ENCODE results near the gene ZDHHC8. TPM values are rescaled to one million over a fixed set of nuclear protein-coding genes. Genes with fewer than 3 reads are reported as not detected.

ZDHHC8 gene
- polyA plus RNA-seq, 2 of the 4 experiments (the other 2 are of a cell fraction), result 5.3 to 28.1 TPM

DNA sequence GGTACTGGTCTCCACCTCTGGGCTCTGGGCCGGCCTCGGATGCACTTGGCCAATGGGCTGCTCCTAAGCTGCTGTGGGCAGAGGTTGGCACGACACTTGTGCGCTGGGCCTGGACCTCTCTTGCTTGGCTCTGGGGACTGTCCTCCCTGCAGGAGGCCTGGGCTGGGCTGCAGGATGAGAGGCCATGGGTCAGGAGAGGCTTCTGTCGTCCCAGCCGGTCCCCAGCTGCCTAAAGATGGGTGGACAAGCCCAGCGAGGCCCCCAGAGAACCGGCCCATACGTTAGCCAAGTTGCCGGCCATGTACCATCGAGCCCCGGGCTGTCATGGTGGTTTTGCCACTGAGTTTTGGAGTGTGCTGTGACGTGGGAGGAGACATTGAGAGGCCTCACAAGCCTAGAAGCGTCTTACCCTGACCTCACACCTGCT lies 20.9 kb downstream of the ZDHHC8 start:
- ChIA-PET CTCF (interaction anchor here (7.1 kb wide), 1 partner anchor 134 kb away, joined by 92 read pairs; no protein-coding TSS in a partner anchor), POLR2A (no interaction called here)
- Histone ChIP-seq H3K4me3 (no peak overlapping the region), H3K9me3 (no peaks in the 10 kb centered on the region), H3K4me1 (no peaks in the 10 kb centered on the region), H3K27ac (no peak overlapping the region), H3K4me2 (no peak overlapping the region)
- DNase-seq (ENCODE audit: low read depth in 1 of 2, low spot score in 1 of 2) (no peak), FAIRE-seq (no peak), ATAC-seq (no peak)
- TF ChIP-seq PHF8 (IDR thresholded peaks at IDR 0.05; ENCODE audit: borderline replicate concordance, low read depth) (no peak), POLR2AphosphoS2 (conservative IDR thresholded peaks at IDR 0.05; ENCODE audit: low read length) (no peak), TFCP2L1 (CRISPR knock-in tag; IDR thresholded peaks at IDR 0.05) (no peak), KDM5A (IDR thresholded peaks at IDR 0.05) (no peak), CEBPB (IDR thresholded peaks at IDR 0.05) (no peak), HOXA7 (CRISPR knock-in tag; IDR thresholded peaks at IDR 0.05) (no peak)
- 74% methylated on average over 5 of the region's 14 CpGs for WGBS (ENCODE audit: missing lambda C conversion rate)

DNA sequence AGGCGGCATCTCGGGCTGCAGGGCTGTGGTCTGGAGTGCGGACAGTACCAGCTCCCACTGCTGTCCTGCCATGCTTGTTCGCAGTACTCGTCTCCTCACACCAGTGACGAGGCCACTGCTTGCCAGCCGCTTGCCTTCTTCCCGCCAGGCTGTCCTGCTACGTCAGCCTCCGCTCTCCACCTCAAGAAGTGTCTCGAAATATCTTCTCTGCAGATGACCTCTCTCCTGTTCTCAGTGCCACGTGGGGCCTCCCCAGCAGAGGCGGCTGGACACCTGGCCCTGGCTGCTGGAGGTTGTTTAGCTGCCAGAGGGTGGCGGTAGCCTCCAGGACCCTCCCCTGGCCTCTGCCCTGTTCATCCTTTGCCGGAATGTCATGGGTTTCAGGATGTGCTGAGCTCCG lies 22.3 kb downstream of the ZDHHC8 start:
- Histone ChIP-seq H3K27ac (no peak overlapping the region), H3K9me3 (no peaks in the 10 kb centered on the region), H3K4me1 (no peaks in the 10 kb centered on the region), H3K4me2 (no peak overlapping the region), H3K4me3 (no peak overlapping the region)
- WGBS (ENCODE audit: missing lambda C conversion rate), result 90% methylated on average over 8 of the region's 16 CpGs
- ATAC-seq (no peak), DNase-seq (ENCODE audit: low read depth in 1 of 2, low spot score in 1 of 2) (no peak), FAIRE-seq (no peak)
- TF ChIP-seq RAD21 (conservative IDR thresholded peaks at IDR 0.05 in 1 of 2, IDR thresholded peaks at IDR 0.05 in 1 of 2), result no peak
- TF ChIP-seq EHF (CRISPR knock-in tag; IDR thresholded peaks at IDR 0.05), result no peak
- TF ChIP-seq, protein P1, sequence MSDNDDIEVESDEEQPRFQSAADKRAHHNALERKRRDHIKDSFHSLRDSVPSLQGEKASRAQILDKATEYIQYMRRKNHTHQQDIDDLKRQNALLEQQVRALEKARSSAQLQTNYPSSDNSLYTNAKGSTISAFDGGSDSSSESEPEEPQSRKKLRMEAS (IDR thresholded peaks at IDR 0.05), result no peak
- ChIA-PET POLR2A (no interaction called here), CTCF (interaction anchor here (0.6 to 7.1 kb wide), 7 partner anchors 10 to 159 kb away, joined by 3 to 92 read pairs (median 3); no protein-coding TSS in a partner anchor)

DNA sequence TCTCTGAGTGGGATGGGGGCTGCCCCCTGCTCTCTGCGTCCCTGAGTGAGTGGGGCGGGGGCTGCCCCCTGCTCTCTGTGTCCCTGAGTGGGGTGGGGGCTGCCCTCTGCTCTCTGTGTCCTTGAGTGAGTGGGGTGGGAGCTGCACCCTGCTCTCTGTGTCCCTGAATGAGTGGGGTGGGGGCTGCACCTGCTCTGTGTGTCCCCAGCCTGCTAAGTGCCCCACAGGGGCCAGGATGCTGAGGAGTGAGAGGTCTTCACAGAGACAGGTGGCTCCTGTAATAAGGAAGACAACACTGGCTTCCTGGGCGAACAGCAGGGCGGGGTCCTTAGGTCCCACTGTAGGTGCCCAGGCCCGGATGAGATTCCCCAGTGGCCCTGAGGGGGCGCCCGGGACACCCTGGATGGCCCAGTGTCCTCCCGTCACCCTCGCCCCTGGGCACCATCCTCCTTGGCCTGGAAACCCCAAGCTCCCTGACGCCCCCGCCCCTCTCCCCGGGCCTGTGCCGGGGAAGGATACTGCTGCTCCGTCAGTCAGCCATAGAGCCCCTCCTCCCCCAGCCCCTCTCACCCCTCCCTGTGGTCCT lies 23.1 kb downstream of the ZDHHC8 start:
- WGBS (ENCODE audit: missing lambda C conversion rate), result 45% methylated on average over 5 of the region's 14 CpGs
- no peak for FAIRE-seq
- TF ChIP-seq, protein P2, sequence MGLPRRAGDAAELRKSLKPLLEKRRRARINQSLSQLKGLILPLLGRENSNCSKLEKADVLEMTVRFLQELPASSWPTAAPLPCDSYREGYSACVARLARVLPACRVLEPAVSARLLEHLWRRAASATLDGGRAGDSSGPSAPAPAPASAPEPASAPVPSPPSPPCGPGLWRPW (IDR thresholded peaks at IDR 0.05), result no peak
- TF ChIP-seq, protein P3, sequence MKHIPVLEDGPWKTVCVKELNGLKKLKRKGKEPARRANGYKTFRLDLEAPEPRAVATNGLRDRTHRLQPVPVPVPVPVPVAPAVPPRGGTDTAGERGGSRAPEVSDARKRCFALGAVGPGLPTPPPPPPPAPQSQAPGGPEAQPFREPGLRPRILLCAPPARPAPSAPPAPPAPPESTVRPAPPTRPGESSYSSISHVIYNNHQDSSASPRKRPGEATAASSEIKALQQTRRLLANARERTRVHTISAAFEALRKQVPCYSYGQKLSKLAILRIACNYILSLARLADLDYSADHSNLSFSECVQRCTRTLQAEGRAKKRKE (CRISPR knock-in tag; IDR thresholded peaks at IDR 0.05; ENCODE audit: low read depth), result no peak
- TF ChIP-seq NR3C1 (IDR thresholded peaks at IDR 0.05) (no peak), RARB (CRISPR knock-in tag; IDR thresholded peaks at IDR 0.05) (no peak), EHF (CRISPR knock-in tag; IDR thresholded peaks at IDR 0.05) (no peak), FOSL2 (IDR thresholded peaks at IDR 0.05) (no peak), FOSL2 (CRISPR knock-in tag; IDR thresholded peaks at IDR 0.05) (no peak), EHMT2 (IDR thresholded peaks at IDR 0.05; ENCODE audit: low read depth) (no peak)
- Histone ChIP-seq H3K27ac (no peak overlapping the region), H3K4me1 (no peaks in the 10 kb centered on the region), H3K4me2 (no peak overlapping the region), H3K4me3 (no peak overlapping the region), H3K9me3 (no peaks in the 10 kb centered on the region)
- ChIA-PET CTCF (interaction anchor here (0.6 to 7.1 kb wide), 3 partner anchors 131 to 140 kb away, joined by 3 to 92 read pairs (median 3); no protein-coding TSS in a partner anchor), POLR2A (no interaction called here)
- peak in 1 of 2 experiments; percentile 16 for DNase-seq (ENCODE audit: low read depth in 1 of 2, low spot score in 1 of 2)
- peak; percentile 19 to 43; a peak in 4 of 6 replicates for ATAC-seq

DNA sequence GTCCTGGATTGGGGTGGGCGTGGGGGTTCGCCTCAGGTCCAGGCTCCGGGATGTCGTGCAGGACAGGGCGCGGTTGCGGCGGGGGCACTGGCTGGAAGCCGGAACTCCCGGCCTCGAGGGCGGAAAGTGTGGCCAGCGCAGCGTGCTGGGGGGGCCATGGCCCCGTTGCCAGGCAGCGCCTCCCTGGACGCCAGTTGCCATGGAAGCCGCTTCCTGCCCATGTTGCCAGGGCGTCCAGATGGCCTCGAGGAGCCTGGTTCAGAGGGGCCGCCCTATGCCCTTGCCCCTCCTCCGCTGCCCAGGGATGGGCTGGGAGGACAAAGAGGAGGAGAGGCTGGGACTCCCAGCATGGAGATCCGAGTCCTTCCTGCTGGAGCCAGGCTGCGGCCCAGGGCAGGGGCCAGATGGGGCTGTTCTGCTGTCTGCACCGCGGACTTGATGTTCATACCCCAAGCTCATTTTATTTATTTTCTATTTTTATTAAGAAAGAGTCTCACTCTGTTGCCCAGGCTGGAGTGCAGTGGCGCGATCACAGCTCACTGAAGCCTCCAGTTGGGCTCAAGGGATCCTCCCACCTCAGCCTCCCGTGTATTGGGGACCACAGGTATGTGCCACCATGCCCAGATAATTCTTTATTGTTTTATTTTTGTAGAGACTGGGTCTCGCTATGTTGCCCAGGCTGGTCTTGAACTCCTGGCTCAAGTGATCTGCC lies 23.9 kb downstream of the ZDHHC8 start:
- H3K4me1 ChIP-seq, result no peaks in the 10 kb centered on the region
- 76% methylated on average over 8 of the region's 30 CpGs for WGBS (ENCODE audit: missing lambda C conversion rate)
- ChIA-PET CTCF (interaction anchor here (1.2 to 7.1 kb wide), 3 partner anchors 34 to 140 kb away, joined by 3 to 92 read pairs (median 9); no protein-coding TSS in a partner anchor), POLR2A (no interaction called here)
- no peak for ATAC-seq
- no peak for TF ChIP-seq PHF8 (IDR thresholded peaks at IDR 0.05; ENCODE audit: borderline replicate concordance, low read depth)
- no peak for TF ChIP-seq MYC (IDR thresholded peaks at IDR 0.05; ENCODE audit: borderline replicate concordance, low read length)
- H3K4me3 ChIP-seq, result no peak overlapping the region
- DNase-seq (ENCODE audit: low read depth in 1 of 2, low spot score in 1 of 2), result no peak
- no peak for FAIRE-seq
- no peak overlapping the region for H3K4me2 ChIP-seq
- no peaks in the 10 kb centered on the region for H3K9me3 ChIP-seq
- H3K27ac ChIP-seq, result no peak overlapping the region

Measured in A549 (cell line).